Coronary artery (tissue), 2 donors: ENCODE data around the gene TMEM213.

Experiments used
- DNase-seq: peaks from one replicate; pipeline ENCODE4 v3.0.0-alpha.2; 2017; ENCODE audit warnings: low spot score
- H3K27ac ChIP-seq, 2 donors: fragments of 200-600 bp; sonication (generic); one replicate each; pipeline ENCODE4 v1.5.1; 2016 to 2019
- H3K4me3 ChIP-seq: fragments of 200-600 bp; sonication (generic); 2 replicates; pipeline ENCODE4 v1.5.1; 2016; ENCODE audit warnings: mild to moderate bottlenecking, moderate library complexity
- CTCF ChIP-seq: fragments of 200-600 bp; sonication (generic); IDR thresholded peaks from one replicate; pipeline ENCODE4 v1.5.1; 2019; ENCODE audit warnings: antibody characterized with exemption

TMEM213 gene

GRCh38 chr7:138873220-138873892 lies 75.6 kb downstream of the TMEM213 start:
- Histone ChIP-seq H3K27ac (no peak overlapping the region), H3K4me3 (no peak overlapping the region)
- no peak for DNase-seq
- TF ChIP-seq CTCF, result no peak

- H3K27ac ChIP-seq, result no peak overlapping the region
- TF ChIP-seq CTCF, result no peak
- DNase-seq, result no peak
Observed at GRCh38 chr7:138875794-138876193, 78.0 kb downstream of the TMEM213 start.

GRCh38 chr7:138876326-138876725 lies 78.5 kb downstream of the TMEM213 start:
- H3K27ac ChIP-seq, result no peak overlapping the region
- DNase-seq, result no peak
- TF ChIP-seq CTCF, result no peak
- no peak overlapping the region for H3K4me3 ChIP-seq

More at GRCh38 chr7:138875794-138876193, 78.0 kb downstream of the TMEM213 start:
- H3K4me3 ChIP-seq, result no peak overlapping the region

GRCh38 chr7:138878051-138878450 lies 80.3 kb downstream of the TMEM213 start:
- TF ChIP-seq CTCF, result no peak
- no peak for DNase-seq
- H3K27ac ChIP-seq, result no peak overlapping the region
- no peak overlapping the region for H3K4me3 ChIP-seq

- no peak overlapping the region for H3K27ac ChIP-seq
- no peak for DNase-seq
- no peak for TF ChIP-seq CTCF
- no peak overlapping the region for H3K4me3 ChIP-seq
Observed at GRCh38 chr7:138878856-138879255, 81.1 kb downstream of the TMEM213 start.

- Histone ChIP-seq H3K4me3 (no peak overlapping the region), H3K27ac (no peak overlapping the region)
- no peak for DNase-seq
- no peak for TF ChIP-seq CTCF
Observed at GRCh38 chr7:138879356-138879755, 81.6 kb downstream of the TMEM213 start.

GRCh38 chr7:138880881-138881578 lies 83.2 kb downstream of the TMEM213 start:
- H3K27ac ChIP-seq, result peak overlapping the region in 1 of 2 donors; percentile 19
- no peak overlapping the region for H3K4me3 ChIP-seq
- TF ChIP-seq CTCF, result no peak
- DNase-seq, result no peak
